Mammary epithelial cell (primary cell): Measurements from ENCODE around the gene PCDHA7.

ENCODE experiments used
- CTCF ChIP-seq, 2 donors: IDR thresholded peaks in 1 of 2; conservative IDR thresholded peaks in 1 of 2; 2 replicates each; pipeline ENCODE4 v1.5.1; 2011 to 2012; ENCODE audit warnings: inconsistent platforms in 2 of 2, low read length in 2 of 2, mild to moderate bottlenecking in 2 of 2, control low read depth in 1 of 2, low read depth in 1 of 2; ENCODE audit not compliant: insufficient read depth in 1 of 2; ENCODE audit errors: extremely low read depth in 1 of 2
- EZH2 ChIP-seq: IDR thresholded peaks from 2 replicates; pipeline ENCODE4 v1.6.1; 2012; ENCODE audit warnings: low read length, inconsistent platforms, borderline replicate concordance

DNA sequence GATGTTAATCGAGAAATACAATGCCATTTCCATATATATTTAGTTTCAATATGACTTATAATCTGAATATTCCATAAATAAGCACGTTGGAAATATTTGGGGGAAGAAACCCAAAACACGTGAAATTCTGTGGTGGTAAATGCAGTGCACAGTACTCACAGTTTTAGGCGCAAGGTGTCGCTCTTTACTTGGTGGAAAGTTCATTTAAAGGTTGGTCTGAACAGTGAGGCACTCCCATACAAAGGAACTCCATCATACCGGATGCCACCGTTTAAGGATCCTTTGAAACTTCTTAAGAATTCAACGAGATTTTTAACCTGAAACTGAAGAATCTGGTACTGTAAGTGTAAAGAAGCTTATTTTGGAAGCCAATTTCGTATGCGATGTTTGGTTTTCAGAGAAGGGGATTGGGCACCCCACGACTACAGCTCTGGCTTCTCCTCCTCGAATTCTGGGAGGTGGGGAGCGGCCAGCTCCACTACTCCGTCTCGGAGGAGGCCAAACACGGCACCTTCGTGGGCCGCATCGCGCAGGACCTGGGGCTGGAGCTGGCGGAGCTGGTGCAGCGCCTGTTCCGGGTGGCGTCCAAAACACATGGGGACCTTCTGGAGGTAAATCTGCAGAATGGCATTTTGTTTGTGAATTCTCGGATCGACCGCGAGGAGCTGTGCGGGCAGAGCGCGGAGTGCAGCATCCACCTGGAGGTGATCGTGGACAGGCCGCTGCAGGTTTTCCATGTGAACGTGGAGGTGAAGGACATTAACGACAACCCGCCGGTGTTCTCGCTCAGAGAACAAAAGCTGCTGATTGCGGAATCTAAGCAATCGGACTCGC is 34.9 kb downstream of the PCDHA7 start, which contains the start of gene PCDHA11:
- no peak for TF ChIP-seq EZH2
- TF ChIP-seq CTCF (conservative IDR thresholded peaks at IDR 0.05 in 1 of 2, IDR thresholded peaks at IDR 0.05 in 1 of 2; ENCODE audit: extremely low read depth in 1 of 2, insufficient read depth in 1 of 2, low read depth in 1 of 2, low read length in 2 of 2): peak; percentile 48 to 61
